ENCODE measurements around the gene PER2. TPM values are rescaled to one million over a fixed set of nuclear protein-coding genes. Genes with fewer than 3 reads are reported as not detected.
"Not testable (repeated sequence)": the region's sequence is repeated elsewhere in the genome, so short reads cannot be mapped to it uniquely, and the experiment has no call there.

The PER2 gene, protein sequence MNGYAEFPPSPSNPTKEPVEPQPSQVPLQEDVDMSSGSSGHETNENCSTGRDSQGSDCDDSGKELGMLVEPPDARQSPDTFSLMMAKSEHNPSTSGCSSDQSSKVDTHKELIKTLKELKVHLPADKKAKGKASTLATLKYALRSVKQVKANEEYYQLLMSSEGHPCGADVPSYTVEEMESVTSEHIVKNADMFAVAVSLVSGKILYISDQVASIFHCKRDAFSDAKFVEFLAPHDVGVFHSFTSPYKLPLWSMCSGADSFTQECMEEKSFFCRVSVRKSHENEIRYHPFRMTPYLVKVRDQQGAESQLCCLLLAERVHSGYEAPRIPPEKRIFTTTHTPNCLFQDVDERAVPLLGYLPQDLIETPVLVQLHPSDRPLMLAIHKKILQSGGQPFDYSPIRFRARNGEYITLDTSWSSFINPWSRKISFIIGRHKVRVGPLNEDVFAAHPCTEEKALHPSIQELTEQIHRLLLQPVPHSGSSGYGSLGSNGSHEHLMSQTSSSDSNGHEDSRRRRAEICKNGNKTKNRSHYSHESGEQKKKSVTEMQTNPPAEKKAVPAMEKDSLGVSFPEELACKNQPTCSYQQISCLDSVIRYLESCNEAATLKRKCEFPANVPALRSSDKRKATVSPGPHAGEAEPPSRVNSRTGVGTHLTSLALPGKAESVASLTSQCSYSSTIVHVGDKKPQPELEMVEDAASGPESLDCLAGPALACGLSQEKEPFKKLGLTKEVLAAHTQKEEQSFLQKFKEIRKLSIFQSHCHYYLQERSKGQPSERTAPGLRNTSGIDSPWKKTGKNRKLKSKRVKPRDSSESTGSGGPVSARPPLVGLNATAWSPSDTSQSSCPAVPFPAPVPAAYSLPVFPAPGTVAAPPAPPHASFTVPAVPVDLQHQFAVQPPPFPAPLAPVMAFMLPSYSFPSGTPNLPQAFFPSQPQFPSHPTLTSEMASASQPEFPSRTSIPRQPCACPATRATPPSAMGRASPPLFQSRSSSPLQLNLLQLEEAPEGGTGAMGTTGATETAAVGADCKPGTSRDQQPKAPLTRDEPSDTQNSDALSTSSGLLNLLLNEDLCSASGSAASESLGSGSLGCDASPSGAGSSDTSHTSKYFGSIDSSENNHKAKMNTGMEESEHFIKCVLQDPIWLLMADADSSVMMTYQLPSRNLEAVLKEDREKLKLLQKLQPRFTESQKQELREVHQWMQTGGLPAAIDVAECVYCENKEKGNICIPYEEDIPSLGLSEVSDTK (N-terminal part only)
- total RNA-seq (2014; rRNA removed; shearing (Covaris generic)), result 5.3 and 5.9 TPM in 2 replicates

DNA sequence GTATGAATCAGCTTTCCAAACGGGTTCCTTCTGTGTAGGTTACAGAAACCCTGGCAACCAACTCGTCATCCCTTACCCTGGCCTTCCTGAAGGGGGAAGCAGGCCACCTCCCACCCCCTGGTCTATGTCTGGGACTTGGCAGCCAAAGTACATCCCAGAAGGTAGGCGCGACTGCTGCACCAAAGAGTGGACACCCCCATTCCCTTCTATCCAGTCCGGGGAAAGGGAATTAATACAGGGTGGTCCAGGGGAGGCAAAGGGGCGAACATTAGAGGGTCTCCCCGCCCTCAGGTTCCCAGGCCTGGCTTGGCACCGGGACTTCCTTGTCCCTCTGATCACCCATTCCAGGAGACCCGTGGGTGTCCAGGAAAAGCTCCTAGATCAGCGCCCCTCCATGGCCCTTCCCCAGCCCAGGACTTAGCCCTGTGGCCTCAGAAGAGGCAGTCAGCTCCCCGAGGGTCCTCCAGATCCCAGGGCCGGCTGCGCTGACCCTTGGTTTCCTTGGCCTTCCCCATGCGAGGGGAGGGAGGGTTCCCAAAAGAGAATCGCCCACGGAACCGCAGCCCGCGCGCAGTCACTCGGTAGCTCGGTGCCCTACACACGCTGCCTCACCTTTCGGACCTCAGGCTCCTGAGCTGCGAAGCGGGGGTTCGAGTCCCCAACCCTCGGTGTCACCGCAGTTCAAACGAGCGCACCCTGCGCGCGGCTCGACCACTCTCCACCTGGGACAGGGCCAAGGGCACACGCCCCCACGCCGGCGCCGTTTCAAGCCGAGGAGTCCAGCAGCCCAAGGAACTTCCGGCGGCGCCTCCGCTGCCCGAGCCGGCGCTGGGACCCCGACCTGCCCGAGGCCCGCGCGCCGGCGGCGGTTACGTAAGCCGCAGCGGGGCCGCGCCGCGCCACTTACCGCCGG is at the start of gene PER2:
PER2 (minus strand) TSS at position 874 of the 913 bp plus-strand sequence. CDS start 10,674 bp downstream, outside the sequence.
- Histone ChIP-seq H3K4me3 (peak within 1 kb of the TSS; percentile 63), H3K36me3 (no peaks in the 10 kb centered on the region), H3K27me3 (0 out of 2 replicates have a peak, but pooled peaks cover 3% of the 10 kb centered on the region), H3K4me1 (peaks cover 31% of the 10 kb centered on the region), H3K9me3 (replicated peaks) (no peaks in the 10 kb centered on the region), H3K27ac (peak within 1 kb of the TSS; percentile 71)
- DNase-seq, result peak; percentile 59 to 63

DNA sequence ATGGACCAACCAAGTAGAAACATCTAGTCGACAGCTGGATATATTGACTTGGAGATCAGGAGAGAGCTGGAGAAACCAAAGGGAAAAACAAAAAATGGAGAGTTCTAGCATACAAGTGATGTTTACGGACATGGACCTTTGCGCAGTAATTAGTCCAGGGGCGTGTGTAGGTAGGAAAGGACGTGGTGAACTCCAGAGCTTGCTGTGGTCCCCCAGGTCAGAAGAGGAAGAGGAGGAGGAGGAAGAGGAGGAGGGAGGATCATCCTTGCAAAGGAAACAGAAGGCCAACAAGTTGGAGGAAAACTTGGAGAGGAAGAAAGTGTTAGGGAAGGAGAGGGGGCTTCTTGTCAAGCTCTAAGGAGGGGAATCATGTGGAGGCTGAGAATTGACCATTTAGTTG is 49.4 kb upstream of the PER2 start:
- H3K9me3 ChIP-seq (replicated peaks), result no peaks in the 10 kb centered on the region

DNA sequence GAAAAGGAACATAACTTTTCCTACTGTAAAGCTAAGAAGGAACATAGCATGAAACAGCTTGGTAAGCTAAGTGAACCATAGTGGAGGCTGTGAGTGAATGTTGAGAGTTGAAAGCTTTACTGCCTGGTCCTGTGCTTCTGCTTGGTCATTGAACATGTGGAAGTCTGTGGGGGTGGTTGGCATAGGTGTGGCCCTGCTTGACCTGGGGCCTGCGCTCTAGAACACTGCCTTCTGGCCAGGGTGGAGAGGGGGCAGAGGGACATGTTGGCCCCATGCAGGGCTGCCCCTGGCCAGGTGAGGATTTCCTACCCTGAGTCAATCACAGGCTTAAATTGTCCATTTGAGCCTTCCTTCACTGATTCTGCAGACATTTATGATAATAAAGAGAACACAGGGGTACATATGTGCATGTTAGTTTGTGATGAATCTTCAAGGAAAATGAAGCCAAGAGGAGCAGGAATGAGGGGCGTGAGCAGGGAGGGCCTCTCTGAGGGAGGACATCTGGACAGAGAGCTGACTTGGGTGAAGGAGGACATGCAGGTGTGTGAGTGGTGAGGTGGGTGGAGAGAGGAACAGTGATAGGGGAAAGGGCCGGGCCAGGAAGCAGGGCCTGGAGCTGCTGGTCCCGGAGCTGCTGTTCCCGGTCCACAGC is 48.5 kb upstream of the PER2 start:
- Histone ChIP-seq H3K4me1 (no peaks in the 10 kb centered on the region), H3K9me3 (replicated peaks) (no peaks in the 10 kb centered on the region), H3K4me3 (no peak overlapping the region), H3K36me3 (peaks cover 2% of the 10 kb centered on the region), H3K27ac (no peak overlapping the region), H3K27me3 (no peaks in the 10 kb centered on the region)
- no peak for DNase-seq

More for the DNA sequence above, 49.4 kb upstream of the PER2 start:
- Histone ChIP-seq H3K4me1 (no peaks in the 10 kb centered on the region), H3K4me3 (no peak overlapping the region), H3K27ac (no peak overlapping the region), H3K27me3 (no peaks in the 10 kb centered on the region), H3K36me3 (peaks cover 2% of the 10 kb centered on the region)
- no peak for DNase-seq

DNA sequence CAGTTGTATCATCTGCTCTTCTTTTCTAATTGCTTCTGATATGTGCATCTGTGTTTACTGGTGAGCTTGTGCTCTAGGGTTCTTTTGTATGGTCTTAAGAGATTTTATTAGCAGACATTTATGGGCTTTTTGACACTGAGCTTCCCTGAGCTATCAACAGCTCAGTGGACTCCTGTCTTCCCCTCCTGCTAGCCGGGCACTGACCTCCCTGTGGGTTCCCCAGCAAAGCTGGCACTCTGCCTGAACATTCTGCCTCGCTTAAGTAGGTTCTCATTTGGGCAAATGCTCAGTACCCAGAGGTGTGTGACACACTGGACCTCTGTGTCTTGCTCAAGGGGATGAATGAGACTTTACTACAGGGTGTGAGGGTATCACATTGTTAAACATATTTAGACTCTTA is 47.7 kb upstream of the PER2 start:
- Histone ChIP-seq H3K27me3 (no peaks in the 10 kb centered on the region), H3K4me3 (no peak overlapping the region), H3K36me3 (peaks cover 2% of the 10 kb centered on the region), H3K4me1 (no peaks in the 10 kb centered on the region), H3K9me3 (replicated peaks) (no peaks in the 10 kb centered on the region), H3K27ac (no peak overlapping the region)
- DNase-seq, result no peak

DNA sequence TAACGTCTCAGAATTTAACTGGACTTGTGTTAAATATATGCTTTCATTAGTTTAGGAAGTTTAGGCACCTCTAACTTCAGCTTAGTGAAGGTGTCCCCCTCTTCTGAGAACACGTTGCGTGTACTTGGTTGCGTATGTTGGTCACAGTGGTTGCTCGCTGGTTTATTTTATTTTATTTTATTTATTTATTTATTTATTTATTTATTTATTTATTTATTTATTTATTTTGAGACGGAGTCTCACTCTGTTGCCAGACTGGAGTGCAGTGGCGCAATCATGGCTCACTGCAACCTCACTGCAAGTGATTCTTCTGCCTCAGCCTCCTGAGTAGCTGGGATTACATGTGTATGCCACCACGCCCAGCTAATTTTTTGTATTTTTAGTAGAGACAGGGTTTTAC is 47.2 kb upstream of the PER2 start:
- H3K36me3 ChIP-seq; H3K4me3 ChIP-seq; H3K27ac ChIP-seq; H3K27me3 ChIP-seq; H3K4me1 ChIP-seq; H3K9me3 ChIP-seq (replicated peaks); DNase-seq: not testable (repeated sequence)

DNA sequence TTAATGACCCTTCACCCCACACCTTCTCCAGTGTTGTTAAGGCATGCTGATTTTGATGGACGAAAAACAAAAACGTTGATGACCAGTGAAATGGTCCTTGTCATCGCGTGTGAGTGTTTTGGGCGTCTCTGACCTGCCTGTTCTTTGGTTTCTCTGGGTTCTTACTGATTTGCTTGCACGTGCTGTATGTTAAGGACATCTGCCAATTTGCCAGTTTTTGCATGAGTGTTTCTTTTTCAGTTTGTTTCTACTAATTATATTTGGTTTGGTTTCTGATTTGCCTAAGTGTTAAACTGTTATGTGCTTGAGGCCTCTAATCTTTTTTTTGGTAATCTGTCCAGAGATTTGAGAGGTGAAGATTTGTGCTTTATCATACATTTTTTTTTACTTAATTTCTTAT is 46.5 kb upstream of the PER2 start:
- no peaks in the 10 kb centered on the region for H3K27me3 ChIP-seq
- H3K9me3 ChIP-seq (replicated peaks), result no peaks in the 10 kb centered on the region
- no peak overlapping the region for H3K27ac ChIP-seq
- peaks cover 6% of the 10 kb centered on the region for H3K36me3 ChIP-seq
- DNase-seq, result no peak
- H3K4me3 ChIP-seq, result no peak overlapping the region
- H3K4me1 ChIP-seq, result no peaks in the 10 kb centered on the region

DNA sequence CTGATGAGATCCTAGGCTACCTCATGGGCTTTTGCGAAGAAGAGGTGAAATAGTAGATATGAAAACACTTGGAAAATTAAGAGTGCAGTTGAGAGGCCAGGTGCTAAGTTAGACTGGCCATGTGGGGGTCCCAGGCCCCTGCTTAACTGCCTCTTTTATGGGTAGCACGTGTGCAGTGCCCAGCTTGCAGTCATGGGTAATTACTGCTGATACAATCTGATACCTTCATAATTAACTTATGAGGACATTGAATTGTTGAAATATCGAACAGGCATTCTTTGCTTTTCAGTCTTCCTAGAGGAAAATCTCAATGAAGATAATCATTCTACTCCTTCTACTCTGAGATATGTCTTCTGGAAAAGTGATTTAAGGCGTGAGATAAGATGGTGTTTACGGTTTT is 43.5 kb upstream of the PER2 start:
- Histone ChIP-seq H3K4me3 (no peak overlapping the region), H3K27ac (no peak overlapping the region), H3K27me3 (no peaks in the 10 kb centered on the region), H3K36me3 (peaks cover 14% of the 10 kb centered on the region), H3K4me1 (no peaks in the 10 kb centered on the region), H3K9me3 (replicated peaks) (no peaks in the 10 kb centered on the region)
- no peak for DNase-seq

DNA sequence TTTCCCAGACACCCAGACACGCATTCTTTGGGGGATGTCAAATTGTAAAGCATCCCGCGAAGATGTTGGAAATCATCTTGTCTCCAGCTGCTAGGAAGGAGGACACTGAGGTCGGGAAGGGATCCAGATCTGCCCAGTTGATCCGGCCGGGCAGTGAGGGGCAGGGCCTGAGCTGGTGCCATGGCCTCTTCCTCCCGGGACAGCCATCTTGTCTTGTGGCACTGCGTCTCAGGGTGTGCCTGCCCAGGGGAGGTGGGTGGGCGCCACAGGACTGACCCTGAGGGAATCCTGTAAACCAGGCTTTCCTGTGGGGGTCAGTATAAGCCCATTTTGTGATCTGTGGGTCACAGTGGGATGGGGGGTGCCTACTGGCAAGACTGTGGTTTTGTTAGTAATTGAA is 42.0 kb upstream of the PER2 start:
- Histone ChIP-seq H3K9me3 (replicated peaks) (no peaks in the 10 kb centered on the region), H3K27me3 (no peaks in the 10 kb centered on the region), H3K4me1 (no peaks in the 10 kb centered on the region), H3K27ac (no peak overlapping the region), H3K4me3 (no peak overlapping the region), H3K36me3 (peaks cover 11% of the 10 kb centered on the region)
- no peak for DNase-seq

DNA sequence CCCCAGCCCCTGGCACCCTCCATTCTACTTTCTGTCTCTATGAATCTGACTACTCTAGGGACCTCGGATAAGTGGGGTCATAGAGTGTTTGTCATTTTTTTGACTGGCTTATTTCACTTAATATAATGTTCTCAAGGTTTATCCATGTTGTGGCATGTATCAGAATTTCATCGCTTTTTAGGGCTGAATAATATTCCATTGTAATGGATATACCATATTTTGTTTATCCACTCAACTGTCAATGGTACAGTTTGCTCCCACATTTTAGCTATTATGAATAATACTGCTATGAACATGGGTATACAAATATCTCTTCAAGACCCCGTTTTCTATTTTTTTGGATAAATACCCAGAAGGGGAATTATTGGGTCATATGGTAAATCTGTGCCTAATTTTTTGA is 39.3 kb upstream of the PER2 start:
- H3K27ac ChIP-seq, result no peak overlapping the region
- no peaks in the 10 kb centered on the region for H3K27me3 ChIP-seq
- no peak overlapping the region for H3K4me3 ChIP-seq
- no peaks in the 10 kb centered on the region for H3K4me1 ChIP-seq
- H3K36me3 ChIP-seq, result peaks cover 11% of the 10 kb centered on the region
- no peak for DNase-seq
- H3K9me3 ChIP-seq (replicated peaks), result no peaks in the 10 kb centered on the region

DNA sequence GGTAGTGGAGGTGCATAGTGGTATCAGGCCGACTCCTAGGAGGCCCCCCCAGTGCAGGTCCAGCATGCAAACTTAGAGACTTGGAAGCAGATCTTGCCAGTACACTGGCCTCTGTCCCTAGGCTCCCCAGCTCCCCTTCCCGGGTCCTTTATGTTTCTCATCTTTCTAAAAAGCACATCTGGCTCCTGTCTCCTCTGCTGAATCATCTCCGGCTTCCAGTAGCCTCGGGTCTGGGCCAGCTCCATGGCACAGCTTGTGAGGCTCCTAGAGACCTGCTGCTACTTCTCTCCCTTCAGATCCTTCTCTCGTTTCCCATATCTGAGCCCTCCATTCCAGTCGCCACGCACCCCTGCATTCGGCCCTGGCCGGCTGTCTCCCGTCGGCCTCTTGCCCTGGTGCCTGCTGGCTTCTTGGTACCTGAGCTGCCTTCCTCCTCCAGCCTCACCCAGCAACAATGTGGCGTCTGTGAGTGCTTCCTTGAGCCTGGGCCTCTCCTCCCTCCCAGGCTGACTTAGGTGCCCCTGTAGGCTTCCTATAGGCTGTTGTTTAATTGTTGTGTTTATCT is 38.5 kb upstream of the PER2 start:
- Histone ChIP-seq H3K27me3 (no peaks in the 10 kb centered on the region), H3K4me1 (no peaks in the 10 kb centered on the region), H3K27ac (no peak overlapping the region), H3K9me3 (replicated peaks) (no peaks in the 10 kb centered on the region), H3K4me3 (no peak overlapping the region), H3K36me3 (peaks cover 11% of the 10 kb centered on the region)
- no peak for DNase-seq

DNA sequence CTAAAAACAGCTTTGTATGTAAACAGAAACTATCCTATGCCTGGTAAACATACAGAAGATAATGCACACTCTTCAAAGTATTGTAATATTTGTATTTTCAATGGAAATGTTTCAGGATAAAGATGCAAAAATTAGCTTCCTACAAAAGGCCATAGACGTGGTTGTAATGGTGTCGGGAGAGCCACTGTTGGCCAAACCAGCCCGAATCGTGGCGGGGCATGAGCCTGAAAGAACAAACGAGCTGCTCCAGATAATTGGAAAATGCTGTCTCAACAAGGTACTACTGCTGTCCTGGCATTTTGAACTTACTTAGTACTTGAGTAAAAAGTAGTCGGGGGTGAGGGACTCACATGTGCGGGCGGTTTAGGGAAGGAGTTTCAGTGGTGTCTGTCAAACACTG is 37.3 kb upstream of the PER2 start:
- Histone ChIP-seq H3K9me3 (replicated peaks) (no peaks in the 10 kb centered on the region), H3K27ac (no peak overlapping the region), H3K36me3 (peaks cover 11% of the 10 kb centered on the region), H3K4me1 (no peaks in the 10 kb centered on the region), H3K27me3 (no peaks in the 10 kb centered on the region), H3K4me3 (no peak overlapping the region)
- DNase-seq, result no peak

DNA sequence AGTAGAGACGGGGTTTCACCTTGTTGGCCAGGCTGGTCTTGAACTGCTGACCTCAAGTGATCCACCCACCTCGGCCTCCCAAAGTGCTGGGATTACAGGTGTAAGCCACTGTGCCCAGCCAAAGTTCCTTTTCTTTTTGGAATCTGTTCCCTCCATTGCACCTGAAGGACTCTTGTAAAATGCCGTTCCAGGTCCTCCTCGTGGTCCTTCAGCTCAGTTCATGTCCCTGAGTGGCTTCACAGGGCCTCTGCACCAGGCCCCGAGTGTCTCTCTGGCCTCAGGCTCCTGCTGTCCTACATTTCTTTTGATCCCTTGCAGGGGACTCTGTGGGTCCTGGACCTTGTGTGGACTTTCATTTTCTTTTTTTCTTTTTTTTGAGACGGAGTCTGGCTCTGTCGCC is 35.8 kb upstream of the PER2 start:
- H3K27me3 ChIP-seq, result not testable (repeated sequence)

DNA sequence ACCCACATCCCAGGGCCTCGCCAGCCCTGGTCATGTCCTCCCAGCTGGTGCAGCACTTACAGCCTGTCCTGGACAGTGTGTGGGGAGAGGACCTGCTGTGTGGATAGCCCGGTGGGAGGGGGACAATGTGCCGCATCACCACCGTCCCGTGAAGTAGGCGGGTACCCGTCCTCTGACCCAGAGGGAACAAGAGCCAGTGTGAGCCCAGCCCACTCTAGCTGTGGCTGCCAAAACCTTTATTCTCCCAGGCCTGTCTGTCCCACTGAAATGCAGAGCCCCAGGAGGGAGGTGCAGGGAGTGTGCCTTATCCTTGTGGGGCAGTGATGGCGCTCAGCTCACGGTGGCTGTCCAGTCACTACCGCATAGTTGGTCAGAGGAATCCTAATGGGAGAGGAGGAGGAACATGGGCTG is 33.6 kb upstream of the PER2 start:
- no peak overlapping the region for H3K4me3 ChIP-seq
- no peak for DNase-seq
- H3K36me3 ChIP-seq, result no peaks in the 10 kb centered on the region; the same call in 1 of the 2 replicates
- H3K27ac ChIP-seq, result no peak overlapping the region
- H3K4me1 ChIP-seq, result no peaks in the 10 kb centered on the region
- no peaks in the 10 kb centered on the region for H3K9me3 ChIP-seq (replicated peaks)
- H3K27me3 ChIP-seq, result no peaks in the 10 kb centered on the region

More for the DNA sequence above, 35.8 kb upstream of the PER2 start:
- H3K4me3 ChIP-seq; DNase-seq; H3K36me3 ChIP-seq; H3K9me3 ChIP-seq (replicated peaks); H3K4me1 ChIP-seq; H3K27ac ChIP-seq: not testable (repeated sequence)

Data from SJCRH30 (cell line).